Skeletal muscle cell (primary cell): ENCODE results near the gene EMB.
A peak's percentile ranks its signal among the peaks of the same experiment; 100 is the strongest.
"Not testable (repeated sequence)": the region's sequence is repeated elsewhere in the genome, so short reads cannot be mapped to it uniquely, and the experiment has no call there.

Experiments
- DNase-seq: peaks from one replicate; pipeline ENCODE4 v3.0.0-alpha.2; 2010; ENCODE audit warnings: low read depth
- H3K4me3 ChIP-seq: 2 replicates; pipeline ENCODE4 v1.5.1; 2011; ENCODE audit warnings: low read depth, mild to moderate bottlenecking, control low read depth, low read length, moderate library complexity

EMB gene

DNA sequence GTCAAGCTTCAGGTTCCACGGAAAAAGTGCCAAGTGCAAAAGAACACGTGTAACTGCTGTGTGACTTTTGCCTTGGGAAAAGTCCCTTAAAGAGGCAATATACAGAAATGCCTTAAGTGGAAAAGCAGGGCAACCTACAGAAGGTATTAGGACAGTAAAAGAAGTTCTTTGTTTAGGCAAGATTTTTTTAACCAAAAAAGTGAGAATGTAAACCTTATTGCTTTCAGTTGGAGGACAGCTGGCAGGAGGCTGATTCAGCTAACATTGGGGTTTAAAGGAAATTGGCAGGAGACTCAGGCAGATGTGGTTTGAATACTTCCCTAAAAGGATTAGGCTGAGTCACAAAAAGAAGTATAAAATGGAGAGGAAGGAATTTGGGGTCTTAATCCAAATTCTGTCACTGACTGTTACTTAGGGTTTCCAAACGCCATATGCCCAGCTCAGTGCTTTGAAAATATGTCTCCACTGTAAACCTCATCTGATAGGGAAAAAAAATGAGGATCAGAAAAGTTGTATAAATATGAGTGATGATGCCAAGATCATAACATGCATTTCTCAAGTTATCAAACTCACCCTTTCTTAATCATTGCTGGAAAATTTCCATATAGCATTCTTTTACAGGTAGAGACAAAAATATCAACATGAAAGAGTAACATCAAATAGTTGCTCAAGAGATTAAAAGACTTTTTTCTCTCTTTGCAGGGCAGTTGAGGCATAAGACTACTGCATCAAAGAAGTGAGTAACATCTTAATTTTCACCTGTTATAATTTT is 9.8 kb downstream of the EMB start:
- peak; percentile 2 for DNase-seq
- not testable (repeated sequence) for H3K4me3 ChIP-seq

DNA sequence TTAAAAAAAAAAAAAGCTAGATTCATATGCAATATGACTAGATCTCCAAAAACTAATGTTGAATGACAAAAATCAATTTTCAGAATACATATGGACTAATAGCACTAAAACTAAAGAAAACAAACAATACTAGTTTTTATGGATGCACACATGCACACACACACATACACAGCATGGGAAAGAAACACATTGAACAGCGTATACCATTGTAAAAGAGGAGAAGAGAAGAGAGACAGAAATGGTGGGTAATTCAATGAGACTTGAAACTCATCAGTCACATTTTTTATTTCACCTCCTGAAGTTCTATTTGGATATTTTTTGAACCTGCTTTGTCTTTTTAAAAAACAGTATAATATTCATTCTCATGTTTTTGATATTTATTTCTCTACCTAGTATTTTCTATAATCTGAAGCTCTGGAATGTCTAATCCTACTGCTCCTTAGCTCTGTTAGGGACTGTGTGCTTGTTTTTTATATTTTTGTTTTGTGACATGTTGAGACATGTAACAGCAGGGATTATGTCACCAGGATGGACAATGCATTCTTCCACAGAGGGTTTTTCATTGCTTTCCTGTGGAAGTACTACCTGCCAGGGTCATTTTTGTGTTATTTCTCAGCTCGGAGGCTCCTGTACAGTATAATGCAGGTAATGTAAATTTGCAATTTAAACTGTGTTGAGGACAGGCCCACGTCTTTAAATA is 17.8 kb downstream of the EMB start:
- not testable (repeated sequence) for H3K4me3 ChIP-seq, DNase-seq

DNA sequence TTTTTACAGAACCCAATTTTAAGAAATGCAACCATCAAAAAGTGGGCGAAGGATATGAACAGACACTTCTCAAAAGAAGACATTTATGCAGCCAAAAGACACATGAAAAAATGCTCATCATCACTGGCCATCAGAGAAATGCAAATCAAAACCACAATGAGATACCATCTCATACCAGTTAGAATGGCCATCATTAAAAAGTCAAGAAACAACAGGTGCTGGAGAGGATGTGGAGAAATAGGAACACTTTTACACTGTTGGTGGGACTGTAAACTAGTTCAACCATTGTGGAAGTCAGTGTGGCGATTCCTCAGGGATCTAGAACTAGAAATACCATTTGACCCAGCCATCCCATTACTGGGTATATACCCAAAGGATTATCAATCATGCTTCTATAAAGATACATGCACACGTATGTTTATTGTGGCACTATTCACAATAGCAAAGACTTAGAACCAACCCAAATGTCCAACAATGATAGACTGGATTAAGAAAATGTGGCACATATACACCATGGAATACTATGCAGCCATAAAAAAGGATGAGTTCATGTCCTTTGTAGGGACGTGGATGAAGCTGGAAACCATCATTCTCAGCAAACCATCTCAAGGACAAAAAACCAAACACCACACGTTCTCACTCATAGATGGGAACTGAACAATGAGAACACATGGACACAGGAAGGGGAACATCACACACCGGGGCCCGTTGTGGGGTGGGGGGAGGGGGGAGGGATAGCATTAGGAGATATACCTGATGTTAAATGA is 19.7 kb downstream of the EMB start:
- not testable (repeated sequence) for DNase-seq, H3K4me3 ChIP-seq

DNA sequence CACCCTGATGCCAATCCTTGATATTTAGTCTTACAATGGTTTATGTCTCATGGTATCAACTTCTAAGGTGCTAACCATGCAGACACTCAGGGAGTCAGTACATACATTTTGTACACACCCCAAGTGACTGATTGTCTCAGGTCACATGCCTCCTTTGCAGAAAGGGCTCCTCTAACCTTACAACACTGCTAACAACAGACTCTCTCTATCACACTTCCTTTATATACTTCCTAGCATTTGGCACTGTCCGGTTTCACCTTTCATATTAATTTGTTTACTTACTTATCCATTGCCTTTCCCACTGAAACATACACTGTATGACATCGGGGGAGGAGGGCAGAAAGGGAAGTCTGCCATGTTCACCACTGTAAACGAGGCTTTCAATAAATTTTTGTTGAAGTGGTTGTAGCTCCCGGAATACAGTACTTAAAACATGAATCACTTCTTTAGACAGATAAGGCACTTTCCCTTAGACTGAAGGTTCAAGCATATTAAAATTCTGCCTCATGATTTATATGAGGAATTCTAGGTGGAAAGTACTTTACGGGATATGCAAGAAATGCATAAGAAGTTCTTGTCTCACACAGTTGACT is 20.6 kb downstream of the EMB start:
- DNase-seq: no peak
- H3K4me3 ChIP-seq: no peak overlapping the region

DNA sequence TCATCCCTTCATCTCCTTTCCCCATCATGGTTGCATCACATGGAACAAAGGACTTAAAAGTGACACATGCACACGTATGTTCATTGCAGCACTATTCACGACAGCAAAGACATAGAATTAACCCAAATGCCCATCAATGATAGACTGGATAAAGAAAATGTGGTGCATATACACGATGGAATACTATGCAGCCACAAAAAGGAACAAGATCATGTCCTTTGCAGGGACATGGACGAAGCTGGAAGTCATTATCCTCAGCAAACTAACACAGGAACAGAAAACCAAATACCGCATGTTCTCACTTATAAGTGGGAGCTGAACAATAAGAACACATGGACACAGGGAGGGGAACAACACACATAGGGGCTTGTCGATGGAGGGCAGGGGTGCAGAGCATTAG is 21.4 kb downstream of the EMB start:
- DNase-seq, H3K4me3 ChIP-seq: not testable (repeated sequence)

DNA sequence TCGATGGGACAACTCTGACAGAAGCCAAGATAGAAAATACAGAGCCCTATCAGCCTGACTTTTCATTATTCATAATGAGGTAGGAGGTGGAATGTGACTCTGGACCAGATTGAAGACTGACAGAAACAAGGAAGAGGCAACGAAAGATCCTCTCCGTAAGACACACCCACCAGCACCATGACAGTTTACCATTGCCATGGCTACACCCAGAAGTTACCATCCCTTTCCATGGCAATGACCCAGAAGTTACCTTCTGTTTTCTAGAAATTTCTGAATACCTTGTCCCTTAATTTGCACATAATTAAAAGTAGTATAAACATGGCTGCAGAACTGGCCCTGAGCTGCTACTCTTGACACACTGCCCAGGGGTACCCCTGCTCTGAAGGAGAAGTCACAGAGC is 24.5 kb downstream of the EMB start:
- H3K4me3 ChIP-seq, DNase-seq: not testable (repeated sequence)

DNA sequence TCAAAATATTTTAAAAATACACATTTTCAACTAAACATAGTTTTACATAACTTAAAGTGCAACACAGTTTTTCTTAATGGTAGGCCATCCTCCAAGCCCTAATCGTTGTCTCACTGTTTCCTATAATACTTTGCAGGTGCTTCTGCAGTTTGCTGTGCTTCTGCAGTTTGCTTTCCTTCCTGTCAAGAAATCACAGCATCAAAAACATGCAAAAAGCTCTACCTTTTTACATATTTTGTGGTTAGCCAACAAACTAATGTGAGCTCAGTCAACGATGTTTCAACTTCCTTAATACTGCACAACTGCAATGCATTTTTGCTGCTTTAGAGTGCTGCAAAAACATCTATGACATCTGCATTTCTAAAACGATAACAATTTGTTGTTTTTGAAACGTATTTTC is 25.2 kb downstream of the EMB start:
- H3K4me3 ChIP-seq: no peak overlapping the region
- DNase-seq: no peak

DNA sequence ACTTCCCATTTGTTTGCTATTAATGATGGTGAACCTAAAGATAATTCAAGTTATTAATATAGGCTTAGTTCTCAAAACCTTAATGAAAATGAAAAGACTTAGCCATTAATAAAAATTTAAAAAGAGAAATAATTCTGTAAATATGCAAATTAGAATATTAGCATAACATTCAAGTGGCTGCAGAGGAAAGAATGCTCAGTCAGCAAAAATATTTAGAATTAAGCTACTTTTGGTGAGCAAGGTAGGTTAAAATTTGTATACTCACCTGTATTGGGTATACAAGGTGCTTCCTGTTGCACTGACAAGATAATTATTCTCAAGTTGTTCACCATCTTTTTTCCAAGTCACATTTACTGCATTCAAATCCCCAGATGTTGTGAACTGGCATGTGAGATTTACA is 30.2 kb downstream of the EMB start:
- not testable (repeated sequence) for DNase-seq

DNA sequence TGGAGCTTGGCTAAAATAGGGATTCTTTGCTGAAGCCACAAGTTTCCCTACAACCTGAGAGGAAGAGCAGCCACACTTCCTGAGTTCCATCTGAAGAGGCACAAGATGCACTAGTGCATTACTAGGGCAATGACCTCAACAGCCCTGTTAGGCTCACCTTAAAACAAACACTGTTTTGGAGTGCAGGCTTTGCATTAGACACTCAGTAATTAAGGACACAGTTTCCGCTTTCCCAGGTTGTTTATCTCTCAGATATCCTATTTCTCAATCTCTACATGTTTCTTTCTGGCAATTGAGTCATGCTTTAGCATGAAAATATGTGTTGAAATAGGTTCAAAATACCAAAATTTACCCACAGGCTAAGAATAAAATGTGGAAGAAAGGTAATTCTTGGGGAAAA is 34.2 kb downstream of the EMB start:
- H3K4me3 ChIP-seq: no peak overlapping the region
- no peak for DNase-seq

More for the DNA sequence above, 30.2 kb downstream of the EMB start:
- H3K4me3 ChIP-seq: not testable (repeated sequence)

DNA sequence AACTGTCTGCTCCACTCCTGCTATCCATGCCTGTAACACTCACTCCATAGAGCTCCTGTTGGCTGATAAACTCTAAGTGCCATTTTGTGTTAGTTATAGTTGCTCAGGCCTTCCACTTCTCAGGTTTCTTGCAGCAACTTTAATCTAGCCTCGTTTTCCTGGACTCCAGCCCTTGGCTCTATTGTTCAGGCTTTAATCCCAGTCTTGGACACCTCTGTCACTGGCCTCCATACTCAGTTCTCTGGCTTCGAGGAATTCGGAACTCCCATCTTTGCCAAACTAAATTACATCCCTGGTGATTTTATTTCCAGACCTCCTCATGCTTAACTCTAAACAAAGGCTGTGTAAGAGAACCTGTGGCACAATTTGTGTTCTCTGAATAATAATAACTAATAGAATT is 39.8 kb downstream of the EMB start:
- DNase-seq: no peak
- no peak overlapping the region for H3K4me3 ChIP-seq

DNA sequence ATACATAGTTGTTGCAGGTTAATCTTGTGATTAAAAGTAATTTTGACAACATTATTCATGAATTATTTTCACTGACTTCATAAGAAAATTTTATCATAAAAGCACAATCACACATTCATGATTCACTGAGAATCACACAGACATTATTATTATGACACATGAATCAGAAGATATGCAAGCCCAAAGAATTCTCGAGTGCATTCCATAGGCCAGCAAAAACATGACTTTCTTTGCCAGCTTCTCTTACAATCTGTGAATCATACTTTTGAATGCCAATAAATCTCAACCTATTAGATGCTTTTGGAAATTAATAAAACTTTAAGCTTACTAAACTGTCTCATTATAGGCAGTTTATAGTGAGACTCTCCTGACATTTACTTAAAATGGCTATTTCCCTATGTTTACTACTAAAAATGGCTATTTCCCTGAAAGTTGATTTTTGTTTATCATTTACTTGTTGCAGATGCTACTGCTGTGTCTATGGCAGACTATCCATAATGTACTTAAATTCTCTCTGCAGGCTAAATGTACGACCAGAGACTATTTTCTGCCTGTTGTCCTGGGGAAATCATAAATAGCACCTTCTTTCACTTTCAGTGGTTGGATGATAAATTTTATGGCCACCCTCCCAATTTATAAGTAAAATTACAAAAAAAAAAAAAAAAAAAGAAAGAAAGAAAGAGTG is 47.0 kb downstream of the EMB start:
- H3K4me3 ChIP-seq: not testable (repeated sequence)

DNA sequence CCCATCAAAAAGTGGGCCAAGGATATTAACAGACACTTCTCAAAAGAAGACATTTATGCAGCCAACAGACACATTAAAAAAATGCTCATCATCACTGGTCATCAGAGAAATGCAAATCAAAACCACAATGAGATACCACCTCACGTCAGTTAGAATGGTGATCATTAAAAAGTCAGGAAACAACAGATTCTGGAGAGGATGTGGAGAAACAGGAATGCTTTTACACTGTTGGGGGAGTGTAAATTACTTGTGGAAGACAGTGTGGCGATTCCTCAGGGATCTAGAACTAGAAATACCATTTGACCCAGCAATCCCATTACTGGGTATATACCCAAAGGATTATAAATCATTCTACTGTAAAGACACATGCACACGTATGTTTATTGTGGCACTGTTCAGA is 48.8 kb downstream of the EMB start:
- not testable (repeated sequence) for H3K4me3 ChIP-seq, DNase-seq

More for the DNA sequence above, 47.0 kb downstream of the EMB start:
- peak; percentile 10 for DNase-seq

DNA sequence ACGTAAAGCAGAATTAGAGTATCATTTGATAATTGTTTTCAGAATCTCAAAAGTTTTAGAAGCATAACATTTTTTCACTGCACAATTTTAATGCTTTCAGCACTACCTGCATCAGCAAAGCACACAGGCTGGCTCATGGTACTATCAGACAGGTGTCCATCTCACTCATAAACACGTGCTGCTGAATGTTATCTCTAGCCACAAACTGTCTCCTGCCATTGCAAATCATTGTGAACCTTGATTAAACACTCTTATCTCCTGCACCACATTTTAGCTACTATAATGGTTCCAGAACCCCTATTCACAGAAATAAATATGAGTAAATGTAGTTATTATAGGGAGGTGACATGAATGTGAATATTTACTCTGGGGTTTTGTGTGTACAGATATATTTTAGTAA is 56.7 kb downstream of the EMB start:
- DNase-seq, H3K4me3 ChIP-seq: not testable (repeated sequence)

DNA sequence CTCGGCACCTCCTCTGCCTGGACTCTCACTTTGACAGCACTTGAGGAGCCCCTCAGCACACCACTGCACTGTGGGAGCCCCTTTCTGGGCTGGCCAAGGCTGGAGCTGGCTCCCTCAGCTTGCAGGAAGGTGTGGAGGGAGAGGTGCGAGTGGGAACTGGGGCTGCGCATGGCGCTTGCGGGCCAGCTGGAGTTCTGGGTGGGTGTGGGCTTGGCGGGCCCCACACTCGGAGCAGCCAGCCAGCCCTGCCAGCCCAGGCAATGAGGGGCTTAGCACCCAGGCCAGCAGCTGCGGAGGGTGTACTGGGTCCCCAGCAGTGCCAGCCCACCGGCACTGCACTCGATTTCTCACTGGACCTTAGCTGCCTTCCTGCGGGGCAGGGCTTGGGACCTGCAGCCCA is 64.4 kb downstream of the EMB start:
- DNase-seq, H3K4me3 ChIP-seq: not testable (repeated sequence)

DNA sequence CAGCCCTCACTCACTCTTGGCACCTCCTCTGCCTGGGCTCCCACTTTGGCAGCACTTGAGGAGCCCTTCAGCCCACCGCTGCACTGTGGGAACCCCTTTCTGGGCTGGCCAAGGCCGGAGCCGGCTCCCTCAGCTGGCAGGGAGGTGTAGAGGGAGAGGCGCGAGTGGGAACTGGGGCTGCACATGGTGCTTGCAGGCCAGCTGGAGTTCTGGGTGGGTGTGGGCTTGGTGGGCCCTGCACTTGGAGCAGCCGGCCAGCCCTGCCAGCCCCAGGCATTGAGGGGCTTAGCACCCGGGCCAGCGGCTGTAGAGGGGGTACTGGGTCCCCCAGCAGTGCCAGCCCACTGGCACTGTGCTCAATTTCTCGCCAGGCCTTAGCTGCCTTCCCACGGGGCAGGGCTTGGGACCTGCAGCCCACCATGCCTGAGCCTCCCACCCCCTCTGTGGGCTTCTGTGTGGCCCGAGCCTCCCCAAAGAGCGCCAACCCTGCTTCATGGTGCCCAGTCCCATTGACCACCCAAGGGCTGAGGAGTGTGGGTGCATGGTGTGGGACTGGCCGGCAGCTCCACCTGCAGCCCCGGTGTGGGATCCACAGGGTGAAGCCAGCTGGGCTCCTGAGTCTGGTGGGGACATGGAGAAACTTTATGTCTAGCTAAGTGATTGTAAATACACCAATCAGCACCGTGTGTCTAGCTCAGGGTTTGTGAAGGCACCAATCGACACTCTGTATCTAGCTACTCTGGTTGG is 71.6 kb downstream of the EMB start:
- not testable (repeated sequence) for H3K4me3 ChIP-seq, DNase-seq

DNA sequence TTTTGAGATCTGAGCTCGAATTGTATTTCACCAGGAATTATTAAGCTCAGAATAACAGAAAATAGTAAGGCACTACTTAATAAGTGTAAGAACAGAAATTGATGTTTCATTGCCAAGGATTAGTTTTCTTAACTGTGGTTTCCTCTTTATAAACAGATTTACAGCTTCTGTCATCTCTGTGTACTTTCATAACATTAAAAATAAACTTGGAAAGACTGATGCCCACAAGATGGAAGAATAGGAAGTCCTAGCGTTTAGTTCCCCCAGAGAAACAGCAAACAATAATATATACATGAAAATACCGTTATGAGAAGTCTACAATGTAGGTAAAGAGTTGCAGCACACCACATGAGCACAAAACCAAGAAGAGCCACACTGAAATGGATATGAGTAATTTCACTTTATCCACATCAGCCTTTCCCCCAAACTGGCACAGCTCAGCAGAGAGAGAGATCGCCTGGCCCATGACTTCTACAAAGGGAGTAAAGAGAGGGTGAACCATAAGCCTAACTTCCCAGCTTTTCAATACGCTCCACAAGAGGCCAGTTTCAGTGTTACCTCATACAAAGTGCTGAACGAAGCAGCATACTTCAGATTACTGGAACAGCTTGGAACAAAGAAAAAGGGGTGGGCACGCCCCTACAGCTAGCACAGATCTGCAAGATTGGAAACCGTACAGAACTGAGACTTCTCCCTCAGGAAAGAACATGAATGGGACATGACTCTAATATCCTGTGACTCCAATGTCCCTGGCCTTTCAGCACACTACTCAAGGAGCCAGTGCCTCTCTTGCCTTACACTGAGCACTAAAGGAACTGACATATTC is 75.4 kb downstream of the EMB start:
- H3K4me3 ChIP-seq: no peak overlapping the region
- no peak for DNase-seq

DNA sequence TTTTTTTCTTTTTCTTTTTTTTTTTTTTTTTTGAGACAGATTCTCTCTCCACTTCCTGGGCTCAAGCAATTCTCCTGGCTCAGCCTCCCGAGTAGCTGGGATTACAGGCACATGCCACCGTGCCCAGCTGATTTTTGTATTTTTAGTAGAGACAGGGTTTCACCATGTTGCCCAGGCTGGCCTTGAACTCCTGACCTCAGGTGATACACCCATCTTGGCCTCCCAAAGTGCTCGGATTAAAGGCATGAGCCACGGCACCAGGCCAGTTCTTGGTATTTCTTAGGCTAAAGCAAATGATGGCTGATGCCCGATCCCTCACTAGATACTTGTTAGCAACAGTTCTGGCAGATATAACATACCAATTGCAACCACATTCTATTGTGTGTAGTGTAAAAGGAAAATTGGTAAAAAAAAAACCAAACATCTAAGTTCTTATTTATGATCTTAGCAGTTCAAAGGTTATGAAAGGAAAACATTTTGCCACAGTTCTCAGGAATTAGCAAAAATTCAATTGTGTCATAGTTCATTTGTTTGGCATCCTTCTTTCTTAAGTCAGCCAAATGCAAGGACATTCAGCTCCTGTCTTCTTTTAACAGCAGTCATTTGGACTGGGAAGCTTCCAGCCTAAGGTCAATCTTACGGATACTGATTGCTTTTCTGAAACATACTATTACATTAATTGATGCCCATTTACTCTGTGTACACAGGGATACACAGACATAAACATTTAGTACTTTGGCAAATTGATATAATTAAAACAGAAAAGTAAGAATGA is 76.4 kb downstream of the EMB start:
- H3K4me3 ChIP-seq, DNase-seq: not testable (repeated sequence)
